ENCODE measurements around the gene ZNF22. TPM values are rescaled to one million over a fixed set of nuclear protein-coding genes. Genes with fewer than 3 reads are reported as not detected.

The ZNF22 gene
- total RNA-seq, 6 donors from 2014 or later: 8.4 to 26.9 (median 18.4) TPM

DNA sequence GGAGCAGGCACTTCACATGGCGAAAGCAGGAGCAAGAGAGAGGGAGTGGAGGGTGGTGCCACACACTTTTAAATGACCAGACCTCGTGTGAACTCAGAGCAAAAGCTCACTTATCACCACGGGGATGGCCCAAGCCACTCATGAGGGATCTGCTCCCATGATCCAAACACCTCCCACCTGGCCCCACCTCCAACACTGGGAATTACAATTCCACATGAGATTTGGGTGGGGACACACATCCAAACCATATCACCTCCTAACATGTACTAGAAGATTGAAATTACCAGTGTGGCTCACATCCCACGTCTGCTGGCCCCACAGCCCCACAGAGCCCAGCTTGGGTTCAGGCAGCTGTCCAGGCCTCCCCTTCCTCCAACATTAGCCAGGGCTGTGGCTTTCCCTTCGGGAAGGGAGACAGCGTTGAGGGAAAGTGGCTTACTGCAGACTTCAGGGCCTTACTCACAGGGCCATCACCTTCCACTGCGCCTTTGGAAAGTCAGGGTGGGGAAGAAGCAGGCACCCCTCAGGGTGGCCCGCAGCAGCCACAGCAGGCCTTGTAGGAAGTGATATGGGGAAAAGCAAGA, 29.8 kb upstream of the ZNF22 start:
- Histone ChIP-seq H3K9me3 (no peaks in the 10 kb centered on the region), H3K27me3 (no peaks in the 10 kb centered on the region), H3K36me3 (peaks cover 2 to 30% (median 12%) of the 10 kb centered on the region in 4 donors), H3K27ac (peak overlapping the region in 2 of 4 donors; percentile 27 to 57), H3K4me3 (no peak overlapping the region), H3K4me1 (peaks cover 55 to 65% (median 63%) of the 10 kb centered on the region in 4 donors)
- TF ChIP-seq EP300 (IDR thresholded peaks at IDR 0.05) (no peak), POLR2A (IDR thresholded peaks at IDR 0.05) (no peak), POLR2AphosphoS5 (IDR thresholded peaks at IDR 0.05) (no peak)
- TF ChIP-seq, protein P1, sequence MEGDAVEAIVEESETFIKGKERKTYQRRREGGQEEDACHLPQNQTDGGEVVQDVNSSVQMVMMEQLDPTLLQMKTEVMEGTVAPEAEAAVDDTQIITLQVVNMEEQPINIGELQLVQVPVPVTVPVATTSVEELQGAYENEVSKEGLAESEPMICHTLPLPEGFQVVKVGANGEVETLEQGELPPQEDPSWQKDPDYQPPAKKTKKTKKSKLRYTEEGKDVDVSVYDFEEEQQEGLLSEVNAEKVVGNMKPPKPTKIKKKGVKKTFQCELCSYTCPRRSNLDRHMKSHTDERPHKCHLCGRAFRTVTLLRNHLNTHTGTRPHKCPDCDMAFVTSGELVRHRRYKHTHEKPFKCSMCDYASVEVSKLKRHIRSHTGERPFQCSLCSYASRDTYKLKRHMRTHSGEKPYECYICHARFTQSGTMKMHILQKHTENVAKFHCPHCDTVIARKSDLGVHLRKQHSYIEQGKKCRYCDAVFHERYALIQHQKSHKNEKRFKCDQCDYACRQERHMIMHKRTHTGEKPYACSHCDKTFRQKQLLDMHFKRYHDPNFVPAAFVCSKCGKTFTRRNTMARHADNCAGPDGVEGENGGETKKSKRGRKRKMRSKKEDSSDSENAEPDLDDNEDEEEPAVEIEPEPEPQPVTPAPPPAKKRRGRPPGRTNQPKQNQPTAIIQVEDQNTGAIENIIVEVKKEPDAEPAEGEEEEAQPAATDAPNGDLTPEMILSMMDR (IDR thresholded peaks at IDR 0.05): no peak
- ATAC-seq (ENCODE audit: low FRiP score in 2 of 2) (no peak), DNase-seq (no peak)
- 91 to 94% methylated on average over 3 to 8 of the region's 8 CpGs for WGBS, 2 donors

DNA sequence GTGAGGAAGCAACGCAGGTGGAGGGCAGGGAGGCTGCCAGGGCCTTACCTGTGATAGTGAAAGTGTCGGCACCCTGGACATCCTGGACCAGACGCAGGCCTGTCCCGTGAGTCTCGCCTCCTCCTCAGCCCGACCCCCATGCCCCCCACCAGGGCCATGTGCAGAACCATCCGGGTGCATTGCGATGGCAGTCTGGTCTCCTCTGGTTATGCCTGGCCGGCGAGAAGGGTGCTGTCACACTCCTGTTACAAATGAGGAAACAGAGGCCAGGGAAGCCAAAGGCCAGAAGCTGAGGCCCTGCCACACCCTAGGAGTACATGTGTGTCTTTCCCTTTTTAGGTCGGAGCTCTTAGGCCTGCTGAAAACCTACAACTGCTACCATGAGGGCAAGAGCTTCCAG, 29.3 kb upstream of the ZNF22 start:
- H3K27ac ChIP-seq: peak overlapping the region in 2 of 4 donors; percentile 27 to 57
- no peak for ATAC-seq (ENCODE audit: low FRiP score in 2 of 2)
- 81% methylated on average over 8 to 11 of the region's 11 CpGs for WGBS, 2 donors
- no peaks in the 10 kb centered on the region for H3K9me3 ChIP-seq
- no peak overlapping the region for H3K4me3 ChIP-seq
- H3K36me3 ChIP-seq: peaks cover 2 to 32% (median 12%) of the 10 kb centered on the region in 4 donors
- no peaks in the 10 kb centered on the region for H3K27me3 ChIP-seq
- no peak for DNase-seq
- H3K4me1 ChIP-seq: peaks cover 51 to 63% (median 61%) of the 10 kb centered on the region in 4 donors
- TF ChIP-seq POLR2AphosphoS5 (IDR thresholded peaks at IDR 0.05): no peak
- peak in 1 of 4 donors; percentile 20 for TF ChIP-seq POLR2A (IDR thresholded peaks at IDR 0.05)
- TF ChIP-seq, protein P1 (IDR thresholded peaks at IDR 0.05): no peak
- no peak for TF ChIP-seq EP300 (IDR thresholded peaks at IDR 0.05)

DNA sequence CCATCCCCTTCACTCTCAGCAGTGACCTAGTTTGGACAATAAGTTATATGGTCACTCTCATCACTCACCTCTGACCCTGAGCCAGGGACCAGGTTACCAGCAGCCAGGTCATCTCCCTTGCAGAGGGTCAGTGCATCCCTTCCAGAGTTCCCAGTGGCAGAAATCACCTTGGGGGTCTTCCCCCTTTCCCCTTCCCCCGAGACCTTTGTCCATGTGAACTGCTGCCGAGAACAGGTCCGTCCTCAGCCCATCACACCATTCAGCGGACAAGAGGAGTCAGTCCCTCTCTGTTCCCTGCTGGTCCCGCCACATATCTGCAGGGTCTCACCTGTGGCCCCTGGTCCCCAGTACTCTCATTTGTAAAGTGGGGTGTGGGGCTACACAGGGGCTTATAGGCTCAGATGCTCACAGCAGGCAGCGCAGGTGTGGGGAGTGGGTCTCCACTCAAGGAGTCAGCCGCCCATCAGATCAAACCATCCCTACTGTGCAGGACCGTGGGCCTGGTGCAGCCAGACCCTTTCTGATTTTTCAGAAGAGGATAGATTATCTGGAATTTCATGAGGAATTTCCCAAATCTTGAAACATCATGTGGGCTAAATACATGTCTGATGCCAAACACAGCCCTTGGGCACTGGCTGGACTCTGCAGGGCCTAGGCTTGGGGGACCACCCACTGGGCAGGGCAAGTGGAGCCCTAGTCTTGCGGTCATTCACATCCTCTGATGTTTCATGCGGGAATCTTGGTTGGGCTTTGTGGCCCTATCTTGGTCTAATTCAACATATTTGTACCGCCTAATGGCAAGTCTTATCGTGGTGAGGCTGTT, 28.6 kb upstream of the ZNF22 start:
- peaks cover 44 to 61% (median 60%) of the 10 kb centered on the region in 4 donors for H3K4me1 ChIP-seq
- ATAC-seq (ENCODE audit: low FRiP score in 2 of 2): no peak

DNA sequence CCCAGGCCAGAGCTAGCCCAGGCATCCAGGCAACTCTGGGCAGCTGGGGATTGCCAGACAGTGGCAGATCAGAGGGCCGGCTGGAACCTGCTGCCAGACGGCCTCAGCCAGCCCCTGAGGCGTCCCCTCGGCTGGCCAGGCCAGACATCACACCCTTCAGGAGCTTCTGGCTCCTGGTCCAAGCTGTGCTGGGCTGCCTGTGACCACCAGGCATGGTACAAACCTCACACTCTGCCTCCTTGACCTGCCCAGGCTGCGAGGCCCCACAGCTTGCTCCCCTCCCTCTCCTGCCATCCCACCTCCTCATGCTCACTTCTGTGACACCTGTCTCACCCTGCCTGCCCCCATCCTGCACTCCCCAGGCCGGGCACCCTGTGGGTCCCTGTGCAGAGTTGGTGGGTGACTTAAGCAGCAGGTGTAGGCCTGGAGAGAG, 27.8 kb upstream of the ZNF22 start:
- Histone ChIP-seq H3K36me3 (peaks cover 2 to 46% (median 19%) of the 10 kb centered on the region in 4 donors), H3K4me1 (peaks cover 42 to 61% (median 58%) of the 10 kb centered on the region in 4 donors), H3K4me3 (no peak overlapping the region), H3K27ac (peak overlapping the region; percentile 3 to 92 (median 88)), H3K27me3 (no peaks in the 10 kb centered on the region), H3K9me3 (no peaks in the 10 kb centered on the region)
- ATAC-seq (ENCODE audit: low FRiP score in 2 of 2) (no peak), DNase-seq (no peak)
- peak in 1 of 2 donors; percentile 69 for TF ChIP-seq POLR2AphosphoS5 (IDR thresholded peaks at IDR 0.05)
- TF ChIP-seq, protein P1 (IDR thresholded peaks at IDR 0.05): no peak
- TF ChIP-seq POLR2A (IDR thresholded peaks at IDR 0.05): peak in 1 of 4 donors; percentile 14
- 81 to 85% methylated on average over 6 of the region's 6 CpGs for WGBS, 2 donors

More for the DNA sequence above, 28.6 kb upstream of the ZNF22 start:
- H3K36me3 ChIP-seq: peaks cover 2 to 39% (median 15%) of the 10 kb centered on the region in 4 donors
- 96 to 98% methylated on average over 9 to 12 of the region's 12 CpGs for WGBS, 2 donors
- no peak overlapping the region for H3K4me3 ChIP-seq
- DNase-seq: no peak
- H3K27me3 ChIP-seq: no peaks in the 10 kb centered on the region
- H3K27ac ChIP-seq: peak overlapping the region in 2 of 4 donors; percentile 91 to 92
- TF ChIP-seq EP300 (IDR thresholded peaks at IDR 0.05) (no peak), POLR2A (IDR thresholded peaks at IDR 0.05) (no peak), POLR2AphosphoS5 (IDR thresholded peaks at IDR 0.05) (peak in 1 of 2 donors; percentile 2)
- TF ChIP-seq, protein P1 (IDR thresholded peaks at IDR 0.05): no peak
- H3K9me3 ChIP-seq: no peaks in the 10 kb centered on the region
